Endothelial cell of umbilical vein (primary cell): ENCODE measurements around the gene SLC22A4. TPM values are rescaled to one million over a fixed set of nuclear protein-coding genes. Genes with fewer than 3 reads are reported as not detected.

Experiments used
- BruUV-seq: library from RNA; stranded (reverse); fragments of 400-500 nt; replicated peaks from 2 replicates; lab custom pipeline; 2021; lab: Mats Ljungman, UMichigan
- CTCF ChIA-PET: fragments of 300-600, 350-600 bp; sonication (Branson Sonifier 250); formaldehyde crosslinking; loops from one replicate; lab custom pipeline; 2021; ENCODE audit warnings: antibody characterized with exemption, inconsistent platforms; lab: Charles Lee
- POLR2A ChIA-PET: fragments of 300-600, 350-600 bp; sonication (Branson Sonifier 250); formaldehyde crosslinking; loops from one replicate; lab custom pipeline; 2021; ENCODE audit warnings: antibody characterized with exemption, inconsistent platforms; lab: Charles Lee
- DNase-seq: peaks from one replicate; pipeline ENCODE4 v3.0.0-alpha.2; 2011; ENCODE audit warnings: low read depth, low spot score
- FAIRE-seq: peaks from 2 replicates; lab custom pipeline; 2011; peaks lifted over from hg19 to GRCh38; lab: Jason Lieb, UNC
- H2AFZ ChIP-seq: 2 replicates; pipeline ENCODE4 v1.6.0; 2012; ENCODE audit warnings: low read depth, low read length, control low read depth, inconsistent platforms
- H3K27ac ChIP-seq: 2 replicates; pipeline ENCODE4 v1.5.1; 2011; ENCODE audit warnings: low read depth, mild to moderate bottlenecking, control low read depth, low read length, moderate library complexity; ENCODE audit not compliant: insufficient read depth
- H3K27me3 ChIP-seq, 2 experiments: 2 replicates each; pipeline versions ENCODE4 v1.6.0 to v1.6.1; 2011; ENCODE audit warnings: low read length in 2 of 2, mixed read lengths in 1 of 2; ENCODE audit not compliant: control insufficient read depth in 2 of 2, insufficient read depth in 2 of 2
- H3K36me3 ChIP-seq, 2 experiments: 2 replicates in 1 of 2; 3 replicates in 1 of 2; pipeline ENCODE4 v1.5.1; 2011; ENCODE audit warnings: low read length in 2 of 2, mild to moderate bottlenecking in 1 of 2, moderate library complexity in 1 of 2; ENCODE audit not compliant: control insufficient read depth in 2 of 2, insufficient read depth in 2 of 2; ENCODE audit errors: extremely low read depth in 1 of 2
- H3K4me1 ChIP-seq: 3 replicates; pipeline ENCODE4 v1.5.1; 2011; ENCODE audit warnings: mild to moderate bottlenecking, low read length; ENCODE audit not compliant: control insufficient read depth, insufficient read depth; ENCODE audit errors: extremely low read depth
- H3K4me2 ChIP-seq: 2 replicates; pipeline ENCODE4 v1.6.1; 2011; ENCODE audit warnings: low read length, control low read depth, mixed read lengths; ENCODE audit not compliant: insufficient read depth
- H3K4me3 ChIP-seq, 3 experiments: fragments of 200-600 bp in 1 of 3; sonication (generic), shearing (Covaris generic) in 1 of 3; replicated peaks in 1 of 3; 2 replicates each; pipeline ENCODE4 v1.5.1; 2011 to 2016; ENCODE audit warnings: control low read depth in 3 of 3, low read length in 3 of 3, mild to moderate bottlenecking in 2 of 3, inconsistent platforms in 1 of 3, low read depth in 1 of 3, moderate library complexity in 1 of 3; ENCODE audit not compliant: insufficient read depth in 1 of 3
- H3K79me2 ChIP-seq: 2 replicates; pipeline ENCODE4 v1.6.0; 2012; ENCODE audit warnings: low read length, inconsistent platforms; ENCODE audit not compliant: control insufficient read depth, insufficient read depth
- H3K9ac ChIP-seq: replicated peaks from 2 replicates; pipeline ENCODE3; 2011; ENCODE audit warnings: low read length, control low read depth; ENCODE audit not compliant: insufficient read depth; ENCODE audit errors: extremely low read depth
- H3K9me1 ChIP-seq: replicated peaks from 3 replicates; pipeline ENCODE4 v1.6.0; 2011; ENCODE audit warnings: mild to moderate bottlenecking, low read length; ENCODE audit not compliant: control insufficient read depth, insufficient read depth; ENCODE audit errors: extremely low read depth
- H3K9me3 ChIP-seq: replicated peaks from 2 replicates; pipeline ENCODE4 v1.5.1; 2012; ENCODE audit warnings: low read length, inconsistent platforms; ENCODE audit not compliant: control insufficient read depth, insufficient read depth
- H4K20me1 ChIP-seq: replicated peaks from 2 replicates; pipeline ENCODE3; 2011; ENCODE audit warnings: mild to moderate bottlenecking, low read length; ENCODE audit not compliant: control insufficient read depth, insufficient read depth; ENCODE audit errors: extremely low read depth
- CTCF ChIP-seq, 2 donors: IDR thresholded peaks; 1 replicate in 1 of 2; 2 replicates in 1 of 2; pipeline ENCODE4 v1.5.1; 2011; ENCODE audit warnings: low read length in 2 of 2, mild to moderate bottlenecking in 2 of 2, moderate library complexity in 2 of 2, control low read depth in 1 of 2, inconsistent platforms in 1 of 2, low read depth in 1 of 2; ENCODE audit not compliant: insufficient read depth in 1 of 2; ENCODE audit errors: extremely low read depth in 1 of 2
- EZH2 ChIP-seq: IDR thresholded peaks from 2 replicates; pipeline ENCODE4 v1.6.1; 2012; ENCODE audit warnings: borderline replicate concordance, low read depth, mild to moderate bottlenecking, moderate library complexity, low read length, inconsistent platforms; ENCODE audit not compliant: severe bottlenecking
- FOS ChIP-seq: IDR thresholded peaks from 2 replicates; pipeline ENCODE4 v1.6.1; 2011; ENCODE audit warnings: mild to moderate bottlenecking, low read length, moderate library complexity, borderline replicate concordance; ENCODE audit not compliant: insufficient read depth
- GATA2 ChIP-seq: IDR thresholded peaks from 2 replicates; pipeline ENCODE4 v1.7.0; 2011; ENCODE audit warnings: low read depth, mild to moderate bottlenecking, moderate library complexity, mixed read lengths, low read length; ENCODE audit not compliant: insufficient read length, insufficient read depth
- JUN ChIP-seq: IDR thresholded peaks from 2 replicates; pipeline ENCODE4 v1.6.1; 2011; ENCODE audit warnings: borderline replicate concordance, low read depth; ENCODE audit not compliant: insufficient read length, insufficient read depth
- MAX ChIP-seq: IDR thresholded peaks from 2 replicates; pipeline ENCODE4 v1.6.1; 2011; ENCODE audit not compliant: insufficient read depth, insufficient read length
- MYC ChIP-seq: IDR thresholded peaks from one replicate; pipeline ENCODE4 v1.6.1; 2011; ENCODE audit warnings: mild to moderate bottlenecking, low read depth, low read length
- POLR2A ChIP-seq: IDR thresholded peaks from 2 replicates; pipeline ENCODE4 v1.6.1; 2012; ENCODE audit warnings: low read depth, mild to moderate bottlenecking, control low read depth, low read length
- POLR2AphosphoS5 ChIP-seq: IDR thresholded peaks from 2 replicates; pipeline ENCODE4 v1.6.1; 2012; ENCODE audit warnings: low read depth, mild to moderate bottlenecking, control low read depth, low read length, moderate library complexity; ENCODE audit not compliant: insufficient read depth
- dilution Hi-C: fragments of 300-500 bp; cut with MboI; formaldehyde crosslinking; loops from one replicate; pipeline ENCODE4 v1.15.0; 2019; ENCODE audit warnings: low sequenced_read_pairs; ENCODE audit not compliant: extremely low pct_ligation_motif_present
- intact Hi-C: fragments of 100-400 bp; cut with micrococcal nuclease; formaldehyde crosslinking; loops from one replicate; pipeline ENCODE4 v1.10.0; 2022
- polyA plus RNA-seq, 4 experiments: library from polyadenylated mRNA; depleted of rRNA in 3 of 4; stranded (reverse) in 3 of 4; unstranded in 1 of 4; fragments of >200 nt; gene quantifications; 2 replicates each; pipeline versions ENCODE4 v1.2.1 to v1.2.3, GENCODE V29; 2011 to 2012; ENCODE audit warnings: missing spikeins in 1 of 4
- total RNA-seq: library from RNA; stranded (reverse); gene quantifications from 2 replicates; pipeline ENCODE4 v1.2.3, GENCODE V29; 2021

The SLC22A4 gene
- total and polyA plus RNA-seq, 2 donors (not counting 3 experiments of a cell fraction or from before 2014, with no cell fraction given) = 4.9 to 6.9 TPM

GRCh38 chr5:132291026-132291425, 3.2 kb upstream of the SLC22A4 start:
- Histone ChIP-seq H3K9me3 (no peaks in the 10 kb centered on the region), H3K27ac (no peak overlapping the region), H3K9ac (no peak overlapping the region), H3K4me1 (peaks cover 16% of the 10 kb centered on the region), H3K27me3 (no peaks in the 10 kb centered on the region), H3K9me1 (no peaks in the 10 kb centered on the region), H3K4me3 (no peak overlapping the region), H3K79me2 (peaks cover 5% of the 10 kb centered on the region), H2AFZ (no peak overlapping the region), H4K20me1 (no peaks in the 10 kb centered on the region), H3K36me3 (no peaks in the 10 kb centered on the region), H3K4me2 (no peak overlapping the region)
- dilution Hi-C loops = no loop called here
- FAIRE-seq (peak; percentile 12), DNase-seq (no peak)
- ChIA-PET POLR2A (no interaction called here), CTCF (interaction anchor here (1.2 kb wide), 2 partner anchors 37 to 53 kb away, joined by 3 to 4 read pairs; no protein-coding TSS in a partner anchor)
- intact Hi-C loops = loop anchor here (10.0 kb wide), 2 partner anchors 204 to 534 kb away; partner anchors contain the start of gene IRF1
- TF ChIP-seq MAX = no peak
- TF ChIP-seq MYC = no peak
- no peak for TF ChIP-seq POLR2A
- TF ChIP-seq EZH2 = no peak
- no peak for TF ChIP-seq POLR2AphosphoS5
- BruUV-seq = no TSS peak

DNA sequence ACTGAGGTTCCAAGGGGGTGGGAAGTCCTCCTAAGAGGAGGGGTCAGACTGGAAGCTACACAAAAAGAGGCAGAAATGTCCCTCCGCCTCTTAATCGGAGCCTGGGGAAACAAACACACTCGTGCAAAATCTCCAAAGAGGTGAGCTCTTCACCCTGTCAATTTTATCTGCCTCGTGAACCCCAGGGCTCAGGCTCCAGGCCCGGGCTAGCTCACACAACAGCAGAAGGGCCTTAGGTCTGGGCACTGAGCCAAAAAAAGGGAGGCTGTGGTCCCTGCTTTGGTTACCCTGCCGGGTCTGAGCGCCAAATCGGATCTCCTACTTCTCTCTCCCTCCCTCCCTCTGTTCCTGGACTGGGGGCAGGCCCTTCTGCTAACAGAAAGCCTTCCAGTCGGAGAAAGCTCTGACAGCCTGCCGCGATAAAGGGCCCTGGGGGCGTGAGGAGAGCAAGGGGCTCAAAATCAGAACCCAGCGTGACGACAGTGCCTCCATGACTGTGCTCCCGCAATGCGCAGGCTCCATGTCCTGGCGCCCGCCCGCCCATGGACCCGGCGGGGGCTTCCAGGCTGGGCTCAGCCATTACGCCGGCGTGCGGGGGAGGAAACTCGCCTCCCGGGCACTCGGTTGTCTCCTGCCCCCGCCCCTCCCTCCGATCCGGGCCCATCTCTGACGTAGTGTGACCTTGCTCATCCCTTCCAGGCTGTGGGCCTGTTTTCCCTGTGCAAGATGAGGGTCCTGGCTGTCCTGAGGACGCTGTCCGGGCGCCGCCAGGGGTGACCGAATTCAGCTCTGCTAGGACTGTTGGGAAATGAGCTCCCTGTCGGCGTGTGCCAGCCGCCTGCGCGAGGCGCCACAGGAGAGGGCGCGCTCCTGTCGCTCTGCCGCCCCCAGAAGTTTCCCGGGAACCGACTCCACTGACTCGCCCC, 865 bp upstream of the SLC22A4 start:
- TF ChIP-seq POLR2AphosphoS5 = no peak
- TF ChIP-seq GATA2 = no peak
- no peak for TF ChIP-seq MYC
- TF ChIP-seq FOS = no peak
- TF ChIP-seq JUN = no peak
- TF ChIP-seq CTCF (IDR thresholded peaks at IDR 0.05; ENCODE audit: extremely low read depth in 1 of 2, insufficient read depth in 1 of 2, low read depth in 1 of 2, low read length in 2 of 2) = peak in 1 of 2 donors; percentile 40
- TF ChIP-seq POLR2A = no peak
- TF ChIP-seq MAX = no peak
- Histone ChIP-seq H3K27ac (peak overlapping the region; percentile 93), H4K20me1 (no peaks in the 10 kb centered on the region), H3K4me3 (peak overlapping the region; percentile 37 to 70 (median 53)), H3K27me3 (no peaks in the 10 kb centered on the region), H3K4me2 (peak overlapping the region; percentile 57), H2AFZ (peak overlapping the region; percentile 95), H3K4me1 (peaks cover 25% of the 10 kb centered on the region), H3K79me2 (peaks cover 5% of the 10 kb centered on the region), H3K9me1 (no peaks in the 10 kb centered on the region), H3K9me3 (no peaks in the 10 kb centered on the region), H3K36me3 (no peaks in the 10 kb centered on the region), H3K9ac (peak overlapping the region; percentile 95)
- intact Hi-C loops = loop anchor here (1.0 to 10.0 kb wide), 6 partner anchors 21 to 531 kb away; partner anchors contain the start of genes IRF1, P4HA2 and SLC22A5
- FAIRE-seq (no peak), DNase-seq (peak; percentile 89)
- dilution Hi-C loops = no loop called here
- POLR2A ChIA-PET = interaction anchor here (0.6 to 1.3 kb wide), 9 partner anchors 12 to 340 kb away, joined by 3 to 7 read pairs (median 3); partner anchors contain the start of genes IRF1 and SLC22A5
- TSS peak; percentile 32 for BruUV-seq
- CTCF ChIA-PET = interaction anchor here (0.6 to 3.3 kb wide), 29 partner anchors 8 to 527 kb away, joined by 3 to 36 read pairs (median 5); partner anchors contain the start of genes PDLIM4 and SLC22A5
